ENCODE data around the gene CMPK1. TPM values are rescaled to one million over a fixed set of nuclear protein-coding genes. Genes with fewer than 3 reads are reported as not detected.
A peak's percentile ranks its signal among the peaks of the same experiment; 100 is the strongest.

The CMPK1 gene
- total and polyA plus RNA-seq, 2 experiments from 2014 or later = 141 to 146 TPM

DNA sequence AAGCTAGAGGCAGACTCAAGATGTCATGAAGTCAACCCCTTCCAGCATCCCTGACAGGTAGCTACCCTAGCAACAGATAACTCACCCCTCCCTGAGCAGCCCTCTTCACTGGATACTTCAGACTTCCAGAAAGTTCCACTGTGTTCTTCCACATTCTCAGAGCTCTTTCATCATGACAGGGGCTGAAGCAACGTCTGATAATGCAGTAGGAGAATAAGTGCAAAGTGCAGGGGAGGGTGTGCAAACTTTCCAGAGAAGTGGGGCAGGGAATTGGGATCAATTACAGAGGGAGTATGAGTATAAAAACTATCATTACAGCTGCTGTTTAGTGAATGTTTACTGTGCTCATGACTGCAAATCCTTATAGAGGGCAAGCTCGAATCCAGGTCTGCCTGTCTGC, 56.1 kb downstream of the CMPK1 start:
- H3K36me3 ChIP-seq (ENCODE audit: low read depth) = no peaks in the 10 kb centered on the region
- H2AFZ ChIP-seq = no peak overlapping the region
- in situ Hi-C loops (cut with MboI) = no loop called here
- H3K9ac ChIP-seq = no peak overlapping the region
- no peaks in the 10 kb centered on the region for H3K9me3 ChIP-seq (ENCODE audit: low read depth)
- H3K27ac ChIP-seq = no peak overlapping the region
- peaks cover 26% of the 10 kb centered on the region for H3F3A ChIP-seq (ENCODE audit: insufficient read depth)
- H4K20me1 ChIP-seq (ENCODE audit: insufficient read depth) = no peaks in the 10 kb centered on the region
- H3K9me2 ChIP-seq (ENCODE audit: insufficient read depth) = no peaks in the 10 kb centered on the region
- no peak overlapping the region for H3K4me3 ChIP-seq
- H3K4me1 ChIP-seq (ENCODE audit: insufficient read depth) = no peaks in the 10 kb centered on the region
- H3K27me3 ChIP-seq (replicated peaks; ENCODE audit: insufficient read depth) = no peaks in the 10 kb centered on the region
- DNase-seq = no peak
- no peak for TF ChIP-seq EZH2phosphoT487 (IDR thresholded peaks at IDR 0.05; ENCODE audit: insufficient read depth, low read depth)
- TF ChIP-seq EZH2 (IDR thresholded peaks at IDR 0.05; ENCODE audit: insufficient read depth, poor library complexity, severe bottlenecking) = no peak
- WGBS, 2 experiments (ENCODE audit: low coverage in 1 of 2, low lambda C conversion rate in 2 of 2, missing lambda C conversion rate in 2 of 2) = 53% methylated on average over 2 of the region's 2 CpGs
- H3K4me2 ChIP-seq (ENCODE audit: unreplicated experiment) = no peak overlapping the region
- no peaks in the 10 kb centered on the region for H3K79me2 ChIP-seq (ENCODE audit: insufficient read depth)

DNA sequence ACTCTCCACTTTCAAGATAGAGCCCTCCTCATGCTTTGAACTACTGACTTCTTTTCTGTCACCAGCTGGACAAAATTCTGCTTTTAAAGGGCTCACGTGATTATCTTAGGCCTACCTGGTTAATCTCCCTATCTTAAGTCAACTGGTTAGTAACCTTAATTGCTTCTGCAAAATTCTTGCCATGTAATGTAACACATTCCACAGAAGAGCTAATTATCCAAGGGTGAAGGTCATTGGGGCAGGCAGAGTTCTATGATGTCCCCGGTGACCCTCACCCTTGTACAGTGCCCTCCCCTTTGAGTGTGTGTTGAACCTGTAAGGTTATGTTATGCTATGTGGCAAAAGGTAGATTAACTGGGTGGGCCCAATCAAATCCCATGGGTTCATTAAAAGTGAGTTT, 57.3 kb downstream of the CMPK1 start:
- H3K27ac ChIP-seq = no peak overlapping the region
- H3K4me3 ChIP-seq = no peak overlapping the region
- H3K9ac ChIP-seq = no peak overlapping the region
- DNase-seq = no peak
- peaks cover 26% of the 10 kb centered on the region for H3F3A ChIP-seq (ENCODE audit: insufficient read depth)
- no peaks in the 10 kb centered on the region for H3K9me3 ChIP-seq (ENCODE audit: low read depth)
- H2AFZ ChIP-seq = no peak overlapping the region
- no peaks in the 10 kb centered on the region for H4K20me1 ChIP-seq (ENCODE audit: insufficient read depth)
- in situ Hi-C loops (cut with MboI) = no loop called here
- no peaks in the 10 kb centered on the region for H3K9me2 ChIP-seq (ENCODE audit: insufficient read depth)
- H3K36me3 ChIP-seq (ENCODE audit: low read depth) = no peaks in the 10 kb centered on the region
- H3K4me1 ChIP-seq (ENCODE audit: insufficient read depth) = no peaks in the 10 kb centered on the region
- no peaks in the 10 kb centered on the region for H3K27me3 ChIP-seq (replicated peaks; ENCODE audit: insufficient read depth)
- no peaks in the 10 kb centered on the region for H3K79me2 ChIP-seq (ENCODE audit: insufficient read depth)
- TF ChIP-seq EZH2phosphoT487 (IDR thresholded peaks at IDR 0.05; ENCODE audit: insufficient read depth, low read depth) (no peak), EZH2 (IDR thresholded peaks at IDR 0.05; ENCODE audit: insufficient read depth, poor library complexity, severe bottlenecking) (no peak)
- H3K4me2 ChIP-seq (ENCODE audit: unreplicated experiment) = no peak overlapping the region
- 83 to 87% methylated on average over 2 of the region's 2 CpGs for WGBS, 2 experiments (ENCODE audit: low coverage in 1 of 2, low lambda C conversion rate in 2 of 2, missing lambda C conversion rate in 2 of 2)

DNA sequence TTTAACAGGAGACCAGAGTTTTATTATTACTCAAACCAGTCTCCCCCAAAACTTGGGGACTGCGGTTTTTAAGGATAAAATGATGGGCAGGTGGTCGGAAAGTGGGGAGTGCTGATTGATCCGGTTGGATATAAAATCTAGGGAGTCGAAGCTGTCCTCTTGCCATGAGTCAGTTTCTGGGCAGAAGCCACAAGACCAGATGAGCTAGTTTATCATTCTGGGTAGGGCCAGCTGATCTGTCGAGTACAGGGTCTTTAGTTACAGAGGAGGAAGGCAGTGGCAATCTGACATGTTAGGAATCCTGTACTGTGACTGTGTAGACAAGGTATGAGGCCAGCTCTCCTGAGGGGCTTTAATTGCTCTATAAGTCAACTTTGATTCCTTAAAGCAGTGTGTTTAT, 59.6 kb downstream of the CMPK1 start:
- no peak for TF ChIP-seq EZH2 (IDR thresholded peaks at IDR 0.05; ENCODE audit: insufficient read depth, poor library complexity, severe bottlenecking)
- TF ChIP-seq EZH2phosphoT487 (IDR thresholded peaks at IDR 0.05; ENCODE audit: insufficient read depth, low read depth) = no peak
- no peaks in the 10 kb centered on the region for H3K9me3 ChIP-seq (ENCODE audit: low read depth)
- no peak overlapping the region for H3K27ac ChIP-seq
- no peaks in the 10 kb centered on the region for H3K27me3 ChIP-seq (replicated peaks; ENCODE audit: insufficient read depth)
- peaks cover 6% of the 10 kb centered on the region for H3F3A ChIP-seq (ENCODE audit: insufficient read depth)
- no peak overlapping the region for H3K4me3 ChIP-seq
- 16 to 20% methylated on average over 5 of the region's 5 CpGs for WGBS, 2 experiments (ENCODE audit: low coverage in 1 of 2, low lambda C conversion rate in 2 of 2, missing lambda C conversion rate in 2 of 2)
- no peaks in the 10 kb centered on the region for H3K36me3 ChIP-seq (ENCODE audit: low read depth)
- no peaks in the 10 kb centered on the region for H3K4me1 ChIP-seq (ENCODE audit: insufficient read depth)
- H3K9ac ChIP-seq = no peak overlapping the region
- H3K4me2 ChIP-seq (ENCODE audit: unreplicated experiment) = no peak overlapping the region
- no peak overlapping the region for H2AFZ ChIP-seq
- peak; percentile 50 for DNase-seq
- H3K79me2 ChIP-seq (ENCODE audit: insufficient read depth) = no peaks in the 10 kb centered on the region
- in situ Hi-C loops (cut with MboI) = no loop called here
- H3K9me2 ChIP-seq (ENCODE audit: insufficient read depth) = no peaks in the 10 kb centered on the region
- H4K20me1 ChIP-seq (ENCODE audit: insufficient read depth) = no peaks in the 10 kb centered on the region

DNA sequence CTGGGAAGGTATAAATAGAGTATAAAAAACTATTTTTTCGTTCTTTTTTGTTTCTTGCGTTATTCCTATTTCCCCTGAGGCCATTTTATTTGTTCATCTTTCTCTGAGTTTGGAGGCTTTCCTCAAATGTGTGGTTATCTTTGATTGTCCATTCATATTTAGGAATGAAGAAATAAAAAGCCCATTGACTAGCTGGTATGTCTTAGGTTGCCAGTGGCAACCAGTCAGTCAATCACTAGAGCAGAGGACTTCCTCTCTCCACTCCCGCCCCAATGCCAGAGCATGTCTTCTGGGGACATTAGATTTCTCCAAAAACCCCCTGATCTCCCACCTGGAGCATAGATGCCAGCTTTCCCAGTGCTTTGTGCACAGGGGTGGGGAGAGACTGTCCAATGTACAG, 61.8 kb downstream of the CMPK1 start:
- 89 to 91% methylated on average over 3 of the region's 3 CpGs for WGBS, 2 experiments (ENCODE audit: low coverage in 1 of 2, low lambda C conversion rate in 2 of 2, missing lambda C conversion rate in 2 of 2)
- Histone ChIP-seq H3K9me2 (ENCODE audit: insufficient read depth) (no peaks in the 10 kb centered on the region), H3K4me2 (ENCODE audit: unreplicated experiment) (no peak overlapping the region), H3K9ac (no peak overlapping the region), H3F3A (ENCODE audit: insufficient read depth) (no peaks in the 10 kb centered on the region), H4K20me1 (ENCODE audit: insufficient read depth) (no peaks in the 10 kb centered on the region), H3K36me3 (ENCODE audit: low read depth) (no peaks in the 10 kb centered on the region), H3K4me1 (ENCODE audit: insufficient read depth) (no peaks in the 10 kb centered on the region), H3K9me3 (ENCODE audit: low read depth) (no peaks in the 10 kb centered on the region), H3K27me3 (replicated peaks; ENCODE audit: insufficient read depth) (no peaks in the 10 kb centered on the region), H3K27ac (no peak overlapping the region), H3K4me3 (no peak overlapping the region), H3K79me2 (ENCODE audit: insufficient read depth) (no peaks in the 10 kb centered on the region), H2AFZ (no peak overlapping the region)
- DNase-seq = no peak
- in situ Hi-C loops (cut with MboI) = no loop called here
- no peak for TF ChIP-seq EZH2phosphoT487 (IDR thresholded peaks at IDR 0.05; ENCODE audit: insufficient read depth, low read depth)
- TF ChIP-seq EZH2 (IDR thresholded peaks at IDR 0.05; ENCODE audit: insufficient read depth, poor library complexity, severe bottlenecking) = no peak

DNA sequence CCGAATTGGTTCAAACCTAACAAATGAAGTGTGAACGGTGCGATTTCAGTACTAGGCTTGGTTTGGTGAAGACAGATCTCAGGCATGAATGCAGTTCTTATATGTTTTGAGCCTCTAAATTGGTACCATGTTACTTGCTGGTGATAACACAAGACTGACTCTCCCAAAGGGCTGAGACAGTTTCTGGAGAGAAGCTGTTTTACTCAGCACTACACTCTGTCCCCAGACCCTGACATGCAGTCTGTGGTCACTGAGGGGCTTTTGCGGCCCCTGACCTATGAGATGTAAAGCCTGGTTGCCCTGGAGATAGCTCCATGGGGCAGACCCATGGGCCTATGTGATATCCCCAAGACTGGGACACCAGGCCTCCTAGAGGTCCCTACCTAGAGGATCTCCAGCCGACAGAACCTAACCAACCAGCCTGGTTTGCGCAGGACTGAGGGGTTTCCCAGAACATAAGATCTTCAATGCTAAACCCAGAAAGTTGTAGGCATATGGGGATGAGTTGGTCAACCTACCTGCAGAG, 63.1 kb downstream of the CMPK1 start:
- Histone ChIP-seq H3K4me2 (ENCODE audit: unreplicated experiment) (no peak overlapping the region), H3K27ac (no peak overlapping the region), H3K9me3 (ENCODE audit: low read depth) (no peaks in the 10 kb centered on the region), H3K27me3 (replicated peaks; ENCODE audit: insufficient read depth) (no peaks in the 10 kb centered on the region), H2AFZ (no peak overlapping the region), H3K9me2 (ENCODE audit: insufficient read depth) (no peaks in the 10 kb centered on the region), H3K4me1 (ENCODE audit: insufficient read depth) (no peaks in the 10 kb centered on the region), H3K79me2 (ENCODE audit: insufficient read depth) (no peaks in the 10 kb centered on the region), H3K4me3 (no peak overlapping the region), H3K9ac (no peak overlapping the region), H3F3A (ENCODE audit: insufficient read depth) (no peaks in the 10 kb centered on the region), H3K36me3 (ENCODE audit: low read depth) (no peaks in the 10 kb centered on the region), H4K20me1 (ENCODE audit: insufficient read depth) (no peaks in the 10 kb centered on the region)
- TF ChIP-seq EZH2phosphoT487 (IDR thresholded peaks at IDR 0.05; ENCODE audit: insufficient read depth, low read depth) (no peak), EZH2 (IDR thresholded peaks at IDR 0.05; ENCODE audit: insufficient read depth, poor library complexity, severe bottlenecking) (no peak)
- in situ Hi-C loops (cut with MboI) = no loop called here
- 80 to 81% methylated on average over 6 of the region's 6 CpGs for WGBS, 2 experiments (ENCODE audit: low coverage in 1 of 2, low lambda C conversion rate in 2 of 2, missing lambda C conversion rate in 2 of 2)
- no peak for DNase-seq
